ACC112 (cell line): ENCODE results near the gene NUDT14.

ENCODE experiments used
- H2AFZ ChIP-seq: fragments of 200-600 bp; sonication (generic); one replicate; pipeline ENCODE4 v1.6.0; 2017; ENCODE audit warnings: antibody characterized with exemption, low read length; ENCODE audit not compliant: unreplicated experiment
- H3K27ac ChIP-seq: fragments of 200-600 bp; sonication (generic); 2 replicates; pipeline ENCODE4 v1.5.1; 2014; ENCODE audit warnings: low read depth, mild to moderate bottlenecking, antibody characterized with exemption, low read length, moderate library complexity
- H3K27me3 ChIP-seq: fragments of 200-600 bp; sonication (generic); 2 replicates; pipeline ENCODE4 v1.6.1; 2014; ENCODE audit warnings: mild to moderate bottlenecking, antibody characterized with exemption, low read length, moderate library complexity, mixed read lengths; ENCODE audit not compliant: insufficient read depth
- H3K36me3 ChIP-seq: fragments of 200-600 bp; sonication (generic); 2 replicates; pipeline ENCODE4 v1.6.1; 2016; ENCODE audit warnings: mild to moderate bottlenecking, antibody characterized with exemption, low read length, moderate library complexity, mixed read lengths; ENCODE audit not compliant: insufficient read depth
- H3K4me1 ChIP-seq: fragments of 200-600 bp; sonication (generic); one replicate; pipeline ENCODE4 v1.6.1; 2016; ENCODE audit warnings: low read length, mixed read lengths; ENCODE audit not compliant: insufficient read depth, unreplicated experiment, control insufficient read depth
- H3K4me3 ChIP-seq: fragments of 200-600 bp; sonication (generic); 2 replicates; pipeline ENCODE4 v1.5.1; 2014; ENCODE audit warnings: mild to moderate bottlenecking, low read depth, low read length
- H3K79me2 ChIP-seq: fragments of 200-600 bp; sonication (generic); one replicate; pipeline ENCODE4 v1.6.0; 2016; ENCODE audit warnings: low read length; ENCODE audit not compliant: control insufficient read depth, unreplicated experiment, insufficient read depth

Gene NUDT14

GRCh38 chr14:105137481-105138020 lies 43.6 kb downstream of the NUDT14 start:
- Histone ChIP-seq H3K27me3 (peaks cover 22% of the 10 kb centered on the region), H2AFZ (no peak overlapping the region), H3K27ac (no peak overlapping the region), H3K4me3 (no peak overlapping the region), H3K36me3 (no peaks in the 10 kb centered on the region), H3K4me1 (no peaks in the 10 kb centered on the region), H3K79me2 (no peaks in the 10 kb centered on the region)

GRCh38 chr14:105136401-105137322 lies 44.5 kb downstream of the NUDT14 start:
- H3K27me3 ChIP-seq = peaks cover 22% of the 10 kb centered on the region

GRCh38 chr14:105135700-105136395 lies 45.3 kb downstream of the NUDT14 start:
- H3K27ac ChIP-seq = no peak overlapping the region
- no peaks in the 10 kb centered on the region for H3K4me1 ChIP-seq
- H3K27me3 ChIP-seq = peaks cover 26% of the 10 kb centered on the region
- no peak overlapping the region for H3K4me3 ChIP-seq
- H3K79me2 ChIP-seq = no peaks in the 10 kb centered on the region
- H3K36me3 ChIP-seq = no peaks in the 10 kb centered on the region
- no peak overlapping the region for H2AFZ ChIP-seq

More at GRCh38 chr14:105136401-105137322, 44.5 kb downstream of the NUDT14 start:
- Histone ChIP-seq H2AFZ (no peak overlapping the region), H3K4me1 (no peaks in the 10 kb centered on the region), H3K79me2 (no peaks in the 10 kb centered on the region), H3K36me3 (no peaks in the 10 kb centered on the region), H3K4me3 (no peak overlapping the region), H3K27ac (no peak overlapping the region)

GRCh38 chr14:105132921-105133654 lies 48.0 kb downstream of the NUDT14 start:
- Histone ChIP-seq H3K27me3 (peaks cover 43% of the 10 kb centered on the region), H3K4me1 (no peaks in the 10 kb centered on the region), H3K36me3 (no peaks in the 10 kb centered on the region), H3K79me2 (no peaks in the 10 kb centered on the region), H3K27ac (no peak overlapping the region), H2AFZ (no peak overlapping the region), H3K4me3 (no peak overlapping the region)

- no peaks in the 10 kb centered on the region for H3K36me3 ChIP-seq
- no peak overlapping the region for H3K4me3 ChIP-seq
- H3K27me3 ChIP-seq = peaks cover 58% of the 10 kb centered on the region
- no peaks in the 10 kb centered on the region for H3K4me1 ChIP-seq
- H2AFZ ChIP-seq = no peak overlapping the region
- H3K27ac ChIP-seq = no peak overlapping the region
- H3K79me2 ChIP-seq = no peaks in the 10 kb centered on the region
Measured at GRCh38 chr14:105131241-105131640, 49.9 kb downstream of the NUDT14 start.

DNA sequence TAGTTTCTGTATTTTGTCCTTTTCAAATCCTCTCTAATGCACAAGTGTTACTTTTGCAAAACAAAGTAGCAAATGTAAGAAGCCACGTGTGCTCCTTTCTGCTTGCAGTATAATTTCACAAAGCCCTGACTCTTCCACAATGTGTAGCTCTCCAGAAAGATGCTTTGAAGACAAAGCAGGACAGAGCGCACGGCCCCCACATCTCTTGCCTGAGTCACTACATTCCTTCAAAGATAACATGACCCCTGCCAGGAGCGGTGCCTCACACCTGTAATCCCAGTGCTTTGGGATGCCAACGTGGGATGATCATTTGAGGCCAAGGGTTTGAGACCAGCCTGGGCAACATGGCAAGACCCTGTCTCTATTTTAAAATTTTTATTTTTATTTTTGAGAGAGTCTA lies 53.1 kb downstream of the NUDT14 start:
- H2AFZ ChIP-seq = no peak overlapping the region
- H3K4me3 ChIP-seq = no peak overlapping the region
- H3K27ac ChIP-seq = no peak overlapping the region
- no peaks in the 10 kb centered on the region for H3K4me1 ChIP-seq
- H3K27me3 ChIP-seq = peaks cover 70% of the 10 kb centered on the region
- H3K36me3 ChIP-seq = no peaks in the 10 kb centered on the region
- no peaks in the 10 kb centered on the region for H3K79me2 ChIP-seq

DNA sequence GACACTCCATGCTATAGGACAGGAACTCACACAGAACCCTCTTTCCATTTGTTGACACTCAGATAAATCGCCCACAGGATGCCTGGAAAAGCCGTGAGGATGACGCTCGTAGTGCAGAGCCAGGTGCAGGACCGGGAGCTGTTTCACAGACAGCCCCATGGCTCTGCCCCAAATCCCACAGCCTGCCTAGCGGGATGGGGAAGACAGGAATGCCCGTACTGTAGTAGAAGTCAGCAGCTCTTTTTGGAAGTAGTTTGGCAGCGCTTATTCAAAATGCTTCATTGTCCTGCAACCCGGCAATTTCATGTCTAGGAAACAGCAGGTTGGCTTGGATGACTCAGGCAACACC lies 54.2 kb downstream of the NUDT14 start:
- no peaks in the 10 kb centered on the region for H3K4me1 ChIP-seq
- no peaks in the 10 kb centered on the region for H3K79me2 ChIP-seq
- no peak overlapping the region for H2AFZ ChIP-seq
- peaks cover 76% of the 10 kb centered on the region for H3K27me3 ChIP-seq
- no peaks in the 10 kb centered on the region for H3K36me3 ChIP-seq
- H3K27ac ChIP-seq = no peak overlapping the region
- no peak overlapping the region for H3K4me3 ChIP-seq

GRCh38 chr14:105126126-105126980 lies 54.8 kb downstream of the NUDT14 start:
- H3K79me2 ChIP-seq = no peaks in the 10 kb centered on the region
- H3K4me1 ChIP-seq = no peaks in the 10 kb centered on the region
- H3K36me3 ChIP-seq = no peaks in the 10 kb centered on the region
- H3K4me3 ChIP-seq = no peak overlapping the region
- no peak overlapping the region for H2AFZ ChIP-seq
- H3K27ac ChIP-seq = no peak overlapping the region
- H3K27me3 ChIP-seq = peaks cover 82% of the 10 kb centered on the region

DNA sequence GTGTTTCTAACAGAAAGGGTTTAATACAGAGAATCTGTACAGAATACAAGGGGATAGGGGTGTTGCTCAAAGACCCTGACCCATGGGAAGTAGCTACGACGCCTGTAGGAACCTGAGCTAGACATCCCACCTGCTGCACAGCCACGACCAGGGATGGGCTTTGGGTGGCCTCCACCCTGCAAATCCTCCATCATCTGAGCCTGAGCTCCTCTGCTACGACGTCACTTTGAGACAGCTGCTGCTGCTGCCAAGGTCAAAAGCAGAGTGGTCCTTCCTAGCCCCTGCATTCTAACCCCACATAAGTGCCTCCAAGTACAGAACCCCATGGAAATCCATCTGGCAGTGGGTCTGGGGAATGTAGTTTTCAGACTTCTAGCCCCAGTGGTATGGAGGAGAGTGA lies 56.3 kb downstream of the NUDT14 start:
- H3K79me2 ChIP-seq = no peaks in the 10 kb centered on the region
- no peak overlapping the region for H3K4me3 ChIP-seq
- no peak overlapping the region for H2AFZ ChIP-seq
- H3K4me1 ChIP-seq = no peaks in the 10 kb centered on the region
- no peaks in the 10 kb centered on the region for H3K36me3 ChIP-seq
- no peak overlapping the region for H3K27ac ChIP-seq
- peaks cover 87% of the 10 kb centered on the region for H3K27me3 ChIP-seq
